Hepatic stellate cell (primary cell): ENCODE results near the gene PPFIA1.
"Not testable (repeated sequence)": the region's sequence is repeated elsewhere in the genome, so short reads cannot be mapped to it uniquely, and the experiment has no call there.

Experiments
- DNase-seq: peaks from one replicate; pipeline ENCODE4 v3.0.0; 2011; ENCODE audit warnings: low spot score

Gene PPFIA1

DNA sequence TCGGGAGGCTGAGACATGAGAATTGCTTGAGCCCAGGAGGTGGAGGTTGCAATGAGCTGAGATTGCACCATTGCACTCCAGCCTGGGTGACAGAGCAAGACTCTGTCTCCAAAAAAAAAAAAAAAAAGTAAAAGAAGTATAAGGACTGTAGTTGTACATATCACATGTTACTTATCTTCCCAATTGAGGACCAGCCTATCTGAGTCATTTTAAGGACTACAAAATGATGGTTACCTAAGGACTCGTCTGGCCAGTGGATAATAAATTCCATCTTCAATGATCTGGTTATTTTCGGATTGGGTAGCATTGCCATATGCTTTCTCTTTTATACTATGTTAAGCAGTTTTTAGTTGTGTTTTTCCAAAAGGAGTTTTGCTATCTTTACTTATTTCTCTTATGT, 55.3 kb downstream of the PPFIA1 start:
- no peak for DNase-seq

DNA sequence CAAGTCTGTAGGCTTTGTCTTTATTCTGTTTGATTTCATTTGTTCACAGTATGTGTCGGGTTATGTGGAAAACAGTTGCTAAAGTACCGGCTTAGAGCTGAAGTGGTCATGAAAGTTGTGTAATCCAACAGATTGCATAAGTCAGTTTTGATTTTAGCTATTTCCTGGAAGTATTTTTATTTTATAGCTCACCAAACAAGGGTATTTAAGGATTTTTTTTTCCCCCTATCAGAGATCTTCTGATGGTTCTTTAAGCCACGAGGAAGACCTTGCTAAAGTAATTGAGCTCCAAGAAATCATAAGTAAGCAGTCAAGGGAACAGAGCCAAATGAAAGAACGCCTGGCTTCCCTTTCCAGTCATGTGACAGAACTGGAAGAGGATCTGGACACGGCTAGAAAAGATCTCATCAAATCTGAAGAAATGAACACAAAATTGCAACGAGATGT, 55.9 kb downstream of the PPFIA1 start:
- no peak for DNase-seq

DNA sequence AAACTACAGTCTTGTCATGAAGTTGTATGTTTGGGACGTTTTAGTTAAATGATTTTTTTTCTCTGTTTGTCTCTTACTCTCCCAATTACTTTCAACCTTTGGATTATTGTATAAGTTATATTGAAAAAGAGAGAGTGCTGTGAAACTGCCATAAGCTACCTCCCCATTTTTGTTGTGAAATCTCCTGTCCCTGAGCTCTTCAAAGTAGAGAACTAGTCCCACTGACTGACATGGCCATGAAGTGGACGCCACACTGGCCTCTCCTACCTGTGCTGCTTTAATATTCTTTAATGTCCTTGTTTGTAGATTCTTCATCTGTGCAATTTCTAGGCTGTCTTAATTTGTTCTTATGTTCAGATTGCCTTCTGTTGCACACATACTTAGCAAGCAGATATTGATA, 56.3 kb downstream of the PPFIA1 start:
- no peak for DNase-seq

DNA sequence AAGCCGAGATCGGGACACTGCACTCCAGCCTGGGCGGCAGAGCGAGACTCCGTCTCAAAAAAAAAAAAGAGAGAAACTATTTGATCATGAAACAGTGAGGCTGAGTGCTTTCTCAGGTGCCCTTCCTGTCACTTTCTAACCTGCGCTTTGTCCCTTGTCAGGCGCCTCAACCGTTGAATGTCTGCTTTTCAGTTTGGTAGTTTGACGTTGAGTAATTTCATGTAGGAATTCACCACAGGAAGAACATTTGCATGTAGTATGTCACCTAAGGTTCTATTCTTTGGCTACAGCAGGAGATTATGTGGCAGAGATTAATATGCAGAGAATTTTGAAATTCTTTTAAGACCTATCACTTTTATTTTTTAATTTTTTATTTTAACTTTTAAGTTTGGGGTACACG, 57.2 kb downstream of the PPFIA1 start:
- no peak for DNase-seq

DNA sequence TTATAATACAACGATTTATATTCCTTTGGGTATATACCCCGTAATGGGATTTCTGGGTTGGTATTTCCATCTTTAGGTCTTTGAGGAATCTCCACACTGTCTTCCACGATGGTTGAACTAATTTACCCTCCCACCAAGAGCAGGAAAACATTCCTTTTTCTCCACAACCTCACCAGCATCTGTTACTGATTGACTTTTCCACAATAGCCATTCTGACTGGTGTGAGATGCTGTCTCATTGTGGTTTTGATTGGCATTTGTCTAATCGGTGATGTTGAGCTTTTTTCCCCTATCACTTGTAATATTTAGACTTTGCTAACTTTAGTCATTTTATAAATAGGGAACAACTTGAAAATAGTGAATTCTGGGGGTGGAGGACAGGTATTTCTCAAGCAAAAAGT, 58.1 kb downstream of the PPFIA1 start:
- no peak for DNase-seq

DNA sequence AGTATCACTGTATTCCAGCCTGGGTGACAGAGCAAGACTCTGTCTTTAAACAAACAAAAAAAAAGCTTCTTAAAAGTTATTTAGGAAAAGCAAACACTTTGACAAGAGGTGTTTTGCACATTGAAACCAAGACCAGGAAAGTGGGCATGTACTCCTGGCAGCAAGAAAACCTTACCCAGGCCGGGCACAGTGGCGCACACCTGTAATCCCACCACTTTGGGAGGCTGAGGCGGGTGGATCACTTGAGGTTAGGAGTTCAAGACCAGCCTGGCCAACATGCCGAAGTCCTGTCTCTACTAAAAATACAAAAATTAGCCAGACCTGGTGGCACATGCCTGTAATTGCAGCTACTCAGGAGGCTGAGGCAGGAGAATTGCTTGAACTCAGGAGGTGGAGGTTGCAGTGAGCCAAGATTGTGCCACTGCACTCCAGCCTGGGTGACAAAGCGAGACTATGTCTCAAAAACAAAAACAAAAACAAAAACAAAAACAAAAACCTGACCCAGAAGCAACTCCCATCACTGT, 60.9 kb downstream of the PPFIA1 start:
- DNase-seq: not testable (repeated sequence)

DNA sequence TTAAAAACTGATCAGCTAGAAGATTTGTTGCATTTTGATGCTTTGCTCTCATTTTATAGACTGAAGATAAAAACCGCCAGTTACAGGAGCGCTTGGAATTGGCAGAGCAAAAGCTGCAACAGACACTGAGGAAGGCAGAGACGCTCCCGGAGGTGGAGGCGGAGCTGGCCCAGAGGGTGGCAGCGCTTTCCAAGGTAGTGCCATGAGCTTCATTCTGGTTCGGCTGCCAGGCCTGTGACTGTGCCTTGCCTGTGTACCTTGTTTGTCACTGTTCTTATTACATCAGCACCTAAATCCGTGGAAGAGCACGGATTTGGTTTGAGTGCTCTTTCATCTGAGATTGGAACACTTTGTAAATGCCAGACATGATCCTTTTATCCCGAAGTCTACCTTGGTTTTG, 61.4 kb downstream of the PPFIA1 start:
- DNase-seq: no peak

DNA sequence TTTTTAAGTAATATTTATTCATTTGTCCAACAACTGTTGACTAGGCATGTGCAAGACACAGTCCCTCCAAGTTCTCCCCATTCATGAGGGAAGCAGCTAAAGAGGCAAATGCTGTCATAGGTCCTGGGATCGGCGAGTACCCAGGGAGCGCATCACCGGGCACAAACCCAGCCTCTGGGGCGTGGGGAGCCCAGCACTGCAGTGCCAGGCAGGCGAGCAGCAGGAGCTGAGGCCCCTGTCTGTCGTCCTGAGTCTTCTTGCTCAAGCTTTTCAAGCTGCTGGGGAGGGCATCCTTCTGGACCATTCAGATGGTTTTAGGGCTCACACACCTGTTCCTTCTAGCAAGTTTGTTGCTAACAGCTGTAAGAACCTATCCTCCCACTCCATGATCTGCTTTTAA, 62.1 kb downstream of the PPFIA1 start:
- no peak for DNase-seq

DNA sequence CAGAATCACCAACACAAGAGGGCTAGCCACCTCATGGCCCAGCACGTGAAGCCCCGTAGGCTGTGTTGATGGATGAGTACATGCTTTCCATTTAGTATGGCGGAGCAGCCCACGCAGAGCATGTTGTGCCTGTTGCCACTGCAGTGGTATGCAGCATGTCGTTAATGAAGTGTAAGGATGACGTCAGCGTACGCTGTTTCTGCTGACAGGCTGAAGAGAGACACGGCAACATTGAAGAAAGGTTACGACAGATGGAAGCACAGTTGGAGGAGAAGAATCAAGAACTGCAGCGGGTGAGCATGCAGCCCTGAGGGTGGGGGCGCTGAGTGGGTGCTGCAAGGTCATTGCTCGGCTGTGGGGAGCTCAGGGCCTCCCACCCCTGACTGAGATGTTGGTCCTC, 62.8 kb downstream of the PPFIA1 start:
- no peak for DNase-seq

DNA sequence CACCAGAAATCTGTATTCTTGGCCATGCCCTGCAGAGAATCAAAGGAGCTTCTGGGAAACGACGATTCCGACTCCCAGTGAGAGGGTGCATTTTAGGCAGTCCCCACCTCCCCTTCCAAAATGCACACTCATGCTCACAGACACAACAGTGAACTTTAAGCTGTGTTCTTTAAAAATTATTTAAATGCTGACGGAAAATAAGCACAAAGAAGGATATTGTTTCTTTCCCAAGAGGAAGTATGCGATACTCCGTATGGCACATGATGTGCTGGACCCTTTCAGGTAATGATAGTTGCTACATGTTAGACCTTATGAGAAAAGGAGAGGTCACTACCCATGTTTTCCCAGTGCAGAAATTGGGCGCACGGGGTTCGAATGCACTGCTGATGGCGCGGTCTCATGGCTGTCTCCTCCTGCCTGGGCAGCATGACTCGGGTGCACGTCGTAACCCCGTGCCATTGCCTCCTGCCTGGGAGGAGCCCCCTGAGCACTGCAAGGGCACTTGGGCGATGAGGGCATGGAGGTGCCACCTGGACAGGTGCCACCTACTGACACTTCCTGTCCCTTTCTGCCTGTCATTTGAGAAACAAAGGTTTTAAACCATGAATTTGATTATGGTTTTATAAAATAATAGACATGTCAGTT, 64.0 kb downstream of the PPFIA1 start:
- no peak for DNase-seq

DNA sequence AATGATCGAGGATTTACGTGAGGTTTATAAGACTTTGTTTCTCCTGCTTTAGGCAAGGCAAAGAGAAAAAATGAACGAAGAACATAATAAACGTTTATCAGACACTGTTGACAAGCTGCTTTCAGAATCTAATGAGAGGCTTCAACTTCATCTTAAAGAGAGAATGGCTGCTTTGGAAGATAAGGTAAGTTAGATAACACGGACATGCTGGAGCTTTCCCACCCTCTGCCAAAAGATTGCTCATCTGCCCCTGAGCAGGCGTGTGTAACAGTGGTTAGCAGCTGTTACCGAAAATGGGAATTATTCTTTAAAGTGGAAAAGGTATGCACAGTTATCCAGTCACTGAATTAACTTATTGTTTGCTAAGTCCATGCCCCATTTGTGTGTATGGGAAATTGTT, 65.0 kb downstream of the PPFIA1 start:
- no peak for DNase-seq

DNA sequence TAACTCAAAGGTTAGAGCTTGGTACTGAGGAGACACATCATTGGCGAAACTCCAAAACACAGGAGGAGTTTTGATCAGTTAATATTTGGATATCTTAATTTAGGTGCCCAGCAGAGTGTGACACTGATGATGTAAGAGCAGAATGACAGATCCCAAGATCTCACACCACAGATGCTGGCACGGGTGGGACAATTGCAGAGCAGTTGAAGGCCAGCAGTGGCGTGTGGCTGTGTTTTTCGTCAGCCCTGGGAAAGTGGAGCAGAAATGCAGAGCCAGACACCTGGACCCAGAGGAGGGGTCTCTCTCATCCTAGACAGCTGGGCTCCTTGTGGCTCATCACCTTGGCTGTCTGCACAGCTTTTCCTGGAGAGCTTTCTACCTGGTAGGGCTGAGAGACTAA, 68.1 kb downstream of the PPFIA1 start:
- no peak for DNase-seq

DNA sequence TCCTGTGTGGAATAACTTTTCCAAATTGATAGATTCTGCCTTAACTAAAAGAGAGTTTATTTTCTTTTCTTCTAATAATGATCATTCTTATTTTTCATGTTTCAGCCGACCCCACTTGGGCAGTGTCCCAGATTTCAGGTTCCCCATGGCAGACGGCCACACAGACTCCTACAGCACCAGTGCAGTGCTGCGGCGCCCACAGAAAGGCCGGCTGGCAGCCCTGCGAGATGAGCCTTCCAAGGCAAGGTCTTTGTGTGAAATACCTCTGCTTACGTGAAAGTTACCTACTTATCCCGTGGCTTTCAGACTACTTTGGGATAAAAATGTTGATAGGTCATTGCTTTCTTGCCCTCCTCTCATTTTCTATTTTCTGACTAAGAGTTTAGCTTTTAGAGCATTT, 68.6 kb downstream of the PPFIA1 start:
- no peak for DNase-seq

DNA sequence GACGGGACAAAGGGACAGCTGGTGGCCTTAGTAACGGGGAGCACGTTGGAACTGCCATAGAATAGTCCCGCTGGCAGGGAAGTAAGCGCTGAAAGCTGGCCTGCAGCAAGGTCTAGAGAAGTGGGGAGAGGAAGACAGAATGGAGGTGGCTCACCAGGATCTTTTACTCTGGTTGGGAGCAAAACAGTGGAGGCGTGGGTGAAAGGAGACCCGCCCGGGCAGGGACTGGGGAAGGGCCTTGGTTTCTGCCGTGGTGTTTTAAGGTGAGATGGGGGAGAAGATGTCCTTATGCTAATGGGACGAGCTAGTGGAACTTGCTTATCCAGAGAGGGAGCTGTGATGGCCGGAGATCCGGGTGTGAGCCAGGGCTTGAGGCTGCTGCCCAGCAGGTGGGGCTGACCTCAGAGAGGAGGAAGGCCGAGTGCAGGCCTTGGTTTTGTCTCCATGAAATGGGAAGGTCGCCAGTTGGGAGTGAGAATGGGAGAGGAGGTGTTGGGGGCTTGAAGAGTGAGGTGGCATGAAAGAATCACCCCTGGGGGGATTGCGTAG, 71.5 kb downstream of the PPFIA1 start:
- DNase-seq: no peak

DNA sequence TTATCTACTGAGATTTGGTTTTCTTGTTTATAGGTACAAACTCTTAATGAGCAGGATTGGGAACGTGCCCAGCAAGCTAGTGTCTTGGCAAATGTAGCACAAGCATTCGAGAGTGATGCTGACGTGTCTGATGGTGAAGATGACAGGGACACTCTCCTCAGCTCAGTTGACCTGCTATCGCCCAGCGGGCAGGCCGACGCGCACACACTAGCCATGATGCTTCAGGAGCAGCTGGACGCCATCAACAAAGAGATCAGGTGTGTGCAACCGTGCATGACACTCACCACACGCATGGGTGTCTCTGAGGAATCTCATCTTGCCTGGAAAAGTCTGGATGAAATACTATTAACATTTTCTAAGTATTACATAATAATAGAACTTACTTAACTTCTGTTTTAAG, 73.1 kb downstream of the PPFIA1 start:
- DNase-seq: no peak

DNA sequence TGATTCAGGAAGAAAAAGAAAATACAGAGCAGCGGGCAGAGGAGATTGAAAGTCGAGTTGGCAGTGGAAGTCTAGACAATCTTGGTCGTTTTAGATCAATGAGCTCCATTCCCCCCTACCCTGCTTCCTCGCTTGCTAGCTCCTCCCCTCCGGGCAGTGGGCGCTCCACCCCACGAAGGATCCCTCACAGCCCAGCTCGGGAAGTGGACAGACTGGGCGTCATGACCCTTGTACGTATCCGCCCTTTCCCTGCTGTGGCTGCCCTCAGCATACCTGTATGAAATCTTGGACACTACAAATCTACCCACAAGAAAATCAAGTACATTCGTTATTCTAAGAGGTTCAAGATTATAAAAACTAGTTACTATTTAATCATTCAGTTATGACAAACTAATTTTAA, 77.7 kb downstream of the PPFIA1 start:
- DNase-seq: no peak

DNA sequence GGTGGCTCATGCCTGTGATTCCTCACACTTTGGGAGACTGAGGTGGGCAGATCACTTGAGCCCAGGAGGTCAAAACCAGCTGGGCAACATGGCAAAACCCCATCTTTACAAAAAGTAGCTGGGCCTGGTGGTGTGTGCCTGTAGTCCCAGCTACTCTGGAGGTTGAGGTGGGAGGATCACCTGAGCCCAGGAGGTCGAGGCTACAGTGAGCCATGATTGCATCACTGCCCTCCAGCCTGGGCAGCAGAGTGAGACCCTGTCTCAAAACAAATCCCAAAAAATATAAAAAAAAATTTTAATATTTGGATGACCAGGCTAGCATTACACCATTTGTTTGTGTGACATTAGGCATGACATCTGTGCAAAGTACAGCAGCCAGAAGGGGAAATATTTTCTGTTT, 78.1 kb downstream of the PPFIA1 start:
- no peak for DNase-seq

DNA sequence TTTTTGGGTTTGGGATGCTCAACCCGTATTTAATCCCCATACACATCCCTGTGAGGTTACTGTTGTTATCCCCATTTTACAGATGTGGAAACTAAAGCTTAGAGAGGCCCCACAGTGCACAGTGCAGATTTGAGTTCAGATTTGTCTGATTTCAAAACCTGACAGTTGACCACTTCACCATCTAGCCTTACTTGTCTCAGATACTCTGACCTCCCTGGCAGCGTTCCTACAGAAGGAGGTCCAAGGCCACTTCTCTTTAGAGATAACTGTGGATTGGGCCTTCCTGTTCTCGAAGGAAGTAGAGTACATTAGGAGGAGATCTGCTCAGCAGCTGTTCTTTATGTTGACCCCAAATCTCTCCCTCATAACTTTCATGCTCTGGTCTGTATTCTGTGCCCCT, 81.2 kb downstream of the PPFIA1 start:
- no peak for DNase-seq

DNA sequence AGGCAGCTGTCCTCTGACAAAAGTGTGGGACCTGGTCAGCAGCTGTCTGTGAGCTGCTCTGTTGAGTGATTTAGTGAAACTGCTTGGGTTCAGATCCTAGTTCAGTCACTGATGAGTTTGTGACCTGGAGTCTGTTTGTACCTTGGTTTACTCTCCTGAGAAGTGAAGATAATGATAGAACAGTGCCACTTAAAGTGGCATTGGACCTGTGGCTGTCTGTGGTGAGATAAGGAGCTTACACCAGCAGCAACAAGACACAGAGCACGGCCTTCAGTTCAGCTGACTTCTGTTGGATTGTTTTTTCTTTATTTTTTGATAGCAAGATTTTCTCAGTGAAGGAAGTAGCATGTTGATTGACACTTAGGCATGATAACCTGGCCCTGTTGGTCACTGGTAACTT, 81.6 kb downstream of the PPFIA1 start:
- DNase-seq: no peak

DNA sequence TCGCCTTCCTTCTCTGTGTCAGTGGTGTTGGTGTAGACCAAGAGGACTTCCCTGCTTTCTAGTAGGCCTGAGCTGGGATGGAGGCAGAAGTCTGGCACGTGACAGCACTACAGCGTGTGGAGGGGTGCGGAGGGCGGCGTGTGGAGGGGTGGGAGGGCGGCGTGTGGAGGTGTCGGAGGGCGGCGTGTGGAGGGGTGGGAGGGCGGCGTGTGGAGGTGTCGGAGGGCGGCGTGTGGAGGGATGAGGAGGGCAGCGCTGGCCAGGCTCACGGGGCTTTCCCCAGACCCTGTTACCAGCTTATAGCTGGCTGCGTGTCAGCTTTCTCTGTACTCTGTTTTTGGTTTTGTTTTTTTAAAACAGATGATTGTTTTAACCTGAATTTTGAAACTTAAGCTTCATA, 82.1 kb downstream of the PPFIA1 start:
- no peak for DNase-seq

DNA sequence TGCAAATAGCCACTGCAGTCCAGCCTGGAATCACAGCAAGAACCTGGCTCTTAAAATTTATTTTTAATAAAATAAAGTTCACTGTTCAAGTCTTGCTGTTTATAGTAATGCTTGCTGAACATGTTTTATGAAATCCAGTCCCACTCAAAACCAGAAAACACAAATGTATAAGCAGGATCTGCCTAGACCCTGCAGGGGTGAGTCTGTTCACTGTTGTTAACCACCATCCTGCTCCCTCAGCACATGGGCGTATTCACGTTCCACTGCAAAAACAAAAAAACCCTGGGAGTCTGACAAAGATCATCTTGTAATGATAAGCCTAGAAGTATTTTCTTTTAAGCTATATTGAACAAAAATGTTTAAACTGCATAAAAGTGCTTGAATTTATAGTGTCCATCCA, 82.8 kb downstream of the PPFIA1 start:
- no peak for DNase-seq

DNA sequence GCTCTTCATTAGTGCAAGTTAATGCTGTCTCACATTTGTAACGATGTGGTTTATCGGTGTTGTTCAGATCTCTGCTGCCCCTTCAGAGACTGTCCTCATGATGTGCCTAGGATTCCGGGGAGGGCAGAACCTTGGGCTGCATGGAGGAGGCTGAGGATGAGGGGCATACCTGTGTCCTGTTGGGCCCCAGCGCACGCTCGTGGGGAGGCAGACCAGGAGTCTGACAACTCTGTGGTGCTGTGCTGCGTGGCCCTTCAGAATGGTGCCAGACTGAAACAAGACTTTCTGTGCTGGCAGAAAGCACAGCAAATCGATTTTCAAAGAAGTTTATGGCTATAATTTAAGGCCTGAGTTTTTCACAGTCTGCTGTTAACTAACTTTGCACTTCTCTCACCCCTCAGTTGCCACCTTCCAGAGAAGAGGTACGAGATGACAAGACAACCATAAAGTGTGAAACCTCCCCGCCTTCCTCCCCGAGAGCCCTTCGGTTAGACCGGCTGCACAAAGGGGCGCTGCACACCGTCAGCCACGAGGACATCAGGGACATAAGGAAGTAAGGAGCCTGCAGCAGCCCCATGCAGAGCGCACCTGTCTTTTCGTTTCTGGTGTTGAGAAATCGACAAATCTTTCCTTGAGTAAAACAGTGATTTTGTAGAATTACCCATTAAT, 83.5 kb downstream of the PPFIA1 start:
- no peak for DNase-seq

DNA sequence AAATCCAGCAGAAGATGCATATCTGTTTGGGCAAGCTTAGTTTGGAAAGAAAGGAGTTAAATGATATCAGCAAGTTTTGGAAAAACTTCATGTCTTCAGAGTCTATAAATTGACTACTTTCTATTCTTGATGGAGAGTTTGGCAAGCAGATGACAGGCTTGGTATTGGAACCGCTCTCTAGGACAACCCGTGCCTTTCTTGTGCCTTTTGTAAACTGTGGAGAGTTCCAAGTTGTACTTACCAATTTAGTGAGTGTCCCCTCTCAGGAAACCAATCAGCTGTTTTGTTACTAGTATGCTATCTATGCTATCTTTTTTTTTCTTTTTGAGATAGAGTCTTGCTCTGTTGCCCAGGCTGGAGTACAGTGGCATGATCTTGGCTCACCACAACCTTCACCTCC, 84.1 kb downstream of the PPFIA1 start:
- no peak for DNase-seq

DNA sequence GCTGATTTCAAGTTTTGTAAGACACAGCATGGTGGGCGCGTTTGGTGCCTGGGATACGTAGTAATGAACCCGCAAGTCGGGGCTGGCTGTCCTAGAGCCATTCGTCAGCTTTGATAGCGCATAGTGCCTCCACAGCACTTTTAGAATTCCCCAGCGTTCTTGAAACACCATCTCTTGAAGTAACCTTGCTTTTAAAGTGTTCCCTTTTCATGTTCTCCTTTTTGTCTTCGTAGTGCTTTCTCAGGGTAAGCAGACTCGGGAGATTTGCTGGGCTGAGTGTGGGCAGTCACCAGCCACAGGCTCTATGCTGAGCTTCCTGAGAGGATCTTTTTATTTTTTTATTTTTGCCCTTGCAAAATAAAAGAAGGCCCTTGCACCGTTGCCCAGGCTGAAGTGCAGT, 88.3 kb downstream of the PPFIA1 start:
- no peak for DNase-seq
